NCI-H524 (cell line): ENCODE data around the gene HMX2.
A peak's percentile ranks its signal among the peaks of the same experiment; 100 is the strongest.
"Not testable (repeated sequence)": the region's sequence is repeated elsewhere in the genome, so short reads cannot be mapped to it uniquely, and the experiment has no call there.

Experiments
- DNase-seq, 2 experiments: peaks; one replicate each; lab custom pipeline; 2025; lab: John Stamatoyannopoulos, UW

Gene HMX2

GRCh38 chr10:123150986-123151736 is 3.2 kb downstream of the HMX2 start:
- DNase-seq: no peak

DNA sequence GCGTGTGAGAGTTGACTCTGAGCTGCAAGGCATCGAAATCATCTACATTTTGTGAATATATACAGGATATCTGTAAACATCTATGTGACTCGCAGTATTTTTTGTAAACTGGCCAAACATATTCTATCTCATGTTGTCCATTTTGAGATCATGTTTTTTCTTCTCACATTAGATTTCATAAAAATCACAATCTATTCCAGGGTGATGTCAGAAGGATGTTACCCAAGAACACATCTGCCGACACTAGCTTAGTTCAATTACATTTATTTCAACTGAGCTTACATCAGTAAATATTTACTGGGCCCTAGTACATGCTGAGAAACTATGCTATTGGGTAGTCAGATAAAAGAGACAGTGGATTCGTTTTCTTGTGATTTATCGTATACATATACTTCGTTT is 3.8 kb downstream of the HMX2 start:
- DNase-seq: no peak

GRCh38 chr10:123153486-123154091 is 5.7 kb downstream of the HMX2 start:
- no peak for DNase-seq

DNA sequence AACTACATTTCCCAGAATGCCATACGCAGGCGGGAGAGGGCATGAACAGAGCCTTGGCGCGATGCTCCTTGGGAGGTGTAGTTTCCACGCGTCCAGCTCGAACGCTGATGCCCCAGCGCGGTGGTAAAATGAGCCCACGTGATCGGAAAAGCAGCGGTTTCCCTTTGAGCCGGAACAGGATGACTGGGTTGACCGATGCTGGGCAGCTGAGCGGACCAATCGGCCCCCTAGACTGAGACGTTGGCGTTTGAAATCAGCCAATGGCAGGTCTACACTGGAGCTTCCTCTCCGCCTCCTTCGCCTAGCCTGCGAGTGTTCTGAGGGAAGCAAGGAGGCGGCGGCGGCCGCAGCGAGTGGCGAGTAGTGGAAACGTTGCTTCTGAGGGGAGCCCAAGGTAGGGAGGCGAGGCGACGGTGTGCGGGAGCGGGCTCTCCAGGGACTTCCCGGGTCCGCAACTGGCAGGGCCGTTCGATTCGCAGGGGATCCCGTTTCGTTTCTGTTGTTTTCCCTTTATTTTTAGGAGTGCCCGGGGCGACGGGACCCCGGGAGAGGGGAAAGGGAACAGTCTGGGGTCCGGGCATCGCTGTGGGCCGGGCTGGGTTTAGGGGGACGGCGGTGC is 6.3 kb downstream of the HMX2 start, which contains the start of gene BUB3:
BUB3 (plus strand) TSS at position 311 of the 619 bp plus-strand sequence. CDS start 516 bp downstream, outside the sequence.
- DNase-seq: peak; percentile 90 to 94

DNA sequence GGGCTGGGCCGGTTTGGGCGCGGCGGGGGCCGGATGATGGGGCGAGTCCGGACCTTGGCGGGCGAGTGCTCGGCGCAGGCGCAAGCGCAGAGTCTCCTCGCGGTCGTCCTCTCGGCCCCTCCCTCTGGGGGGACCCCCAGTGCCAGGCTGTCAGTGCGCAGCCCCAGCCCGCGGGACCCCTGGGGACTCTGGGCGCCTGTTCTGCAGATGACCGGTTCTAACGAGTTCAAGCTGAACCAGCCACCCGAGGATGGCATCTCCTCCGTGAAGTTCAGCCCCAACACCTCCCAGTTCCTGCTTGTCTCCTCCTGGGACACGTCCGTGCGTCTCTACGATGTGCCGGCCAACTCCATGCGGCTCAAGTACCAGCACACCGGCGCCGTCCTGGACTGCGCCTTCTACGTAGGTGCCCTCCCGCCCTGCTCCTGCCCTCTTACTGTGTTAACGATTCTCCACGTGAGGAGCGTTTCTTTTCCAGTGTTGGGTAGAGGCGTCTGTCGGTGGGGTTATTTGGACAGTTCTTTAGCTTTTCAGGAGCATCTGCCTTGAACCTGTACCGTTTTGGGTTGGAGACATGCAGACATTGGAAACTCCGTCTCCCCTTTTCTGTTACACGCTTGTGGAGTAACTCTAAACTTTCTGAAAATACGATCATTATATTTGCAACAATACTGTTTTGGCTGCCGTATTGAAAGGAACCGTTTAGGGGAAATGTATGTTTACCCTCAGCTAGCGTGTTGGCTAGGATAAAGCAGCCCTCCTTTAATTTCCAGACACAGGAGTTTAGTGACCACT is 7.0 kb downstream of the HMX2 start:
- DNase-seq: peak in 1 of 2 experiments; percentile 36

GRCh38 chr10:123156078-123156477 is 8.1 kb downstream of the HMX2 start:
- no peak for DNase-seq

- DNase-seq: no peak
Measured at GRCh38 chr10:123157210-123157609, 9.3 kb downstream of the HMX2 start.

GRCh38 chr10:123158682-123159081 is 10.7 kb downstream of the HMX2 start:
- DNase-seq: no peak

- DNase-seq: no peak
Measured at GRCh38 chr10:123160311-123160980, 12.5 kb downstream of the HMX2 start.

- no peak for DNase-seq
Measured at GRCh38 chr10:123164319-123164718, 16.4 kb downstream of the HMX2 start.

DNA sequence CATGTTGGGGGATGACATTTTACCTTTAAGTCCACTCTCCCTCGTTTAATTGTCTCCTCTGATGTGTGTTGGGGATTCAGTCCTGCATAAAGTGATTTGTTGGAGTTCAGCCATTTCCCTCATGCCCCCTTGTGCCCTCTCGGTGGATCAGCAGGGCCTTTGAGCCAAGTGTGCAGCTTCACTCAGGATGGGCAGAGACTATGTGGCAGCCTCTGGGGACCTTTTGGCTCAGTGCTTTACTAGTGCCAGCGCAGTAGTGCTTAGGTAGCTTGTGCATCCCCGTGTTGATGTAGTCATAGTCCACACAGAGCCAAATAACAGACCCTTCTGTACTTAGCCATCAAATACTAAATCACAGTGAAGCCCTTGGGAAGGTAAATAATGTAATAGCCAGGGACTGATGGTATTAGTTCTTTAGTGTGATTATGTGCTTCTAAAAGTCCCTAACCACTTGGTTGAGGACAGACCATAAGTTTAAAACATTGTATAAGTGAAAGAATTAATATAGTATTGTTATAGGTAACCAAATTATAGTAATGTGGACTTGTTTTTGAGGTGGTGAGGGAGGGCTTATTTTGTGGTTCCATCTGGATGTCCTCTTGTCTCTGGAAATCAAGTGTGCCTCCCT is 17.6 kb downstream of the HMX2 start:
- no peak for DNase-seq

GRCh38 chr10:123166618-123167017 is 18.7 kb downstream of the HMX2 start:
- DNase-seq: no peak

GRCh38 chr10:123170961-123171360 is 23.0 kb downstream of the HMX2 start:
- DNase-seq: no peak

GRCh38 chr10:123171616-123172015 is 23.7 kb downstream of the HMX2 start:
- DNase-seq: not testable (repeated sequence)

DNA sequence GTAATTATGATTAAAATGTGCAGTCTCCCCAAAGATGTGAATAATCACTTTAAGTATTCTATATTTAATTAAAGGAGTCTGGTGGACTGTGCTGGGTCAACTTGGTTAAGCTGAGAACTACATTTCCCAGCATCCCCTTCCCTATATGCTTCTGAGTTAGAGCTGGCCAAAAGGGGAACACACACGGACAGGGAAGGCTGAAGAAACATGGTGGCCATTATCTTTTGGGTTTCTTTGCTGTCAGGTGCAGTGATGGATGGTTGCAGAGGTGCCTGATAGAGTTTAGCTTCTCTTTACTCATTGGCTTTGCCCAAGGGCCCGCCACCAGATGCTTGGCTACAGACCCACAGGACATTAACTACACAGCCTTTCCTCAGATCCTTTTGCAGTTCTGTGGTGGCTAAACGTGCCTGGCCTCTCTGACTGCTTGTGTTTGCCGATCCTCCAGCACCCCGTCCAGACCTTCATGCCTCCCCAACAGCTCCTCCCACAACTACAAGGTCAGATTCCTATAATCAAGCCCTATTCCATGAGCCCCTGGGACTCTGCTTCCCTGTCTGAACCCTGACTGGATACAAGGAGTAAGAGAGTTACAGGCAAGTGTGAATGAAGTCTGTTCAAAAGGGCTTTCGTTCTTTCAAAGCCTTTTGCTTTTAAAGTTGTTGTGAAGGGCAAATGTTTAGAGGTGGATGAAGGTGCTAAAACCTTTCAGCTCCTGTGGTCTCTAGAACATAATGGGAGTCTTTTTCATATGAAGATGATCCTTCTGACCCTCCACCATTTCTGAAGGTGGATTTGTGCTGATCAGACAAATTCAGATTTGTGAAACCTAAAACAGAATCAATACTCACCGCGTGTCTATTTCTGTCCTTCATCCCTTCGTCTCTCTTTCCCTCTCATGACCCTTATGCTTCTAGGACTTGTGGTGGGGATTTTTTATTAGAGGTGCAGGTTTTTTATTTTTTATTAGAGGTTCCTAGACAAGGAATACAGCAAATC is 27.8 kb downstream of the HMX2 start:
- DNase-seq: no peak

DNA sequence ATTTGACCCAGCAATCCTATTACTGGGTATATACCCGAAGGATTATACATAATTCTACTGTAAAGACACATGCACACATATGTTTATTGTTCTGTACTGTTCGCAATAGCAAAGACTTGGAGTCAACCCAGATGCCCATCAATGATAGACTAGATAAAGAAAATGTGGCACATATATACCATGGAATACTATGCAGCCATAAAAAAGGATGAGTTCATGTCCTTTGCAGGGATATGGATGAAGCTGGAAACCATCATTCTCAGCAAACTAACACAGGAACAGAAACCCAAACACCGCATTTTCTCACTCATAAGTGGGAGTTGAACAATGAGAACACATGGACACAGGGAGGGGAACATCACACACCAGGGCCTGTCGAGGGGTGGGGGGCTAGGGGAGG is 30.5 kb downstream of the HMX2 start:
- DNase-seq: not testable (repeated sequence)

- no peak for DNase-seq
Measured at GRCh38 chr10:123180101-123181090, 32.5 kb downstream of the HMX2 start.

DNA sequence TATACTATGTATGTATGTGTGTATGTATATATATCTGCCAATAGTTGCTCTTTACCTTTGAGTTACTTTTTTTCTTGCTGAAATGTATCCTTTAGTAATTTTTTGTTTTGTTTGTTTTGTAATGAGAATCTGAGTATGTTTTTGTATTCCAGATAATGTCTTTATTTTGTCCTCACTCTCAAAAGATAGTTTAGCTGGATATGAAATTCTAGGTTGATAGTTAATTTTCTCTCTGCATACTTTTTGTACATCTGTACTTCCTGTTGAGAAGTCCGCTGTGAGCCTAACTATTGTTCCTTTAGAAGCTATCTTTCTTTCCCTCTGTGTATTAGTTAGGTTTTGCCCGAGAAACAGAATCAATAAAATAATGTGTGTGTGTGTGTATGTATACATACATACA is 35.8 kb downstream of the HMX2 start:
- no peak for DNase-seq

GRCh38 chr10:123187781-123188180 is 39.8 kb downstream of the HMX2 start:
- DNase-seq: no peak
